Neural cell (in vitro differentiated cells): ENCODE measurements around the gene PTPN22. TPM values are rescaled to one million over a fixed set of nuclear protein-coding genes. Genes with fewer than 3 reads are reported as not detected.

Source experiments
- H2AFZ ChIP-seq: fragments of 200-600, 300-800 bp; sonication (generic), shearing (Covaris generic); 2 replicates; pipeline ENCODE4 v1.6.0; 2014; ENCODE audit warnings: low read depth, mild to moderate bottlenecking, antibody characterized with exemption, low read length, moderate library complexity
- H3F3A ChIP-seq: fragments of 200-600 bp; shearing (Covaris generic); 2 replicates; pipeline ENCODE4 v1.6.1; 2016; ENCODE audit warnings: mild to moderate bottlenecking, moderate library complexity, mixed read lengths, antibody characterized with exemption, low read length; ENCODE audit not compliant: insufficient read depth, poor library complexity, severe bottlenecking
- H3K27ac ChIP-seq: fragments of 200-600, 300-800 bp; sonication (generic), shearing (Covaris generic); 2 replicates; pipeline ENCODE4 v1.5.1; 2014; ENCODE audit warnings: mild to moderate bottlenecking, low read length, moderate library complexity
- H3K27me3 ChIP-seq: fragments of 300-800, 200-600 bp; sonication (generic), shearing (Covaris generic); 2 replicates; pipeline ENCODE4 v1.6.0; 2014; ENCODE audit warnings: mild to moderate bottlenecking, low read depth, low read length, moderate library complexity; ENCODE audit not compliant: insufficient read depth
- H3K36me3 ChIP-seq: fragments of 300-800, 200-600 bp; sonication (generic), shearing (Covaris generic); 2 replicates; pipeline ENCODE4 v1.5.1; 2014; ENCODE audit warnings: mild to moderate bottlenecking, antibody characterized with exemption, low read length, moderate library complexity; ENCODE audit not compliant: insufficient read depth
- H3K4me2 ChIP-seq: fragments of 300-800, 200-600 bp; sonication (generic), shearing (Covaris generic); 2 replicates; pipeline ENCODE4 v1.6.0; 2014; ENCODE audit warnings: mild to moderate bottlenecking, low read length
- H3K4me3 ChIP-seq: fragments of 300-800, 200-600 bp; sonication (generic), shearing (Covaris generic); 2 replicates; pipeline ENCODE4 v1.5.1; 2014; ENCODE audit warnings: mild to moderate bottlenecking, low read length, moderate library complexity
- H3K79me2 ChIP-seq: fragments of 200-600 bp; shearing (Covaris generic); replicated peaks from 2 replicates; pipeline ENCODE4 v1.6.0; 2014; ENCODE audit warnings: mild to moderate bottlenecking, low read length, moderate library complexity; ENCODE audit not compliant: insufficient read depth
- H3K9ac ChIP-seq: fragments of 300-800, 200-600 bp; sonication (generic), shearing (Covaris generic); 2 replicates; pipeline ENCODE4 v1.6.1; 2016; ENCODE audit warnings: mild to moderate bottlenecking, low read length, mixed read lengths
- H3K9me2 ChIP-seq: fragments of 200-600 bp; shearing (Covaris generic); 2 replicates; pipeline ENCODE4 v1.6.1; 2016; ENCODE audit warnings: mild to moderate bottlenecking, low read length, mixed read lengths; ENCODE audit not compliant: insufficient read depth
- H3K9me3 ChIP-seq: fragments of 200-600, 300-800 bp; sonication (generic), shearing (Covaris generic); 2 replicates; pipeline ENCODE4 v1.6.1; 2016; ENCODE audit warnings: mild to moderate bottlenecking, mixed run types, low read length, moderate library complexity, mixed read lengths
- H4K20me1 ChIP-seq: fragments of 200-600 bp; shearing (Covaris generic); 2 replicates; pipeline ENCODE4 v1.6.1; 2016; ENCODE audit warnings: mild to moderate bottlenecking, mixed run types; ENCODE audit not compliant: insufficient read depth
- EP300 ChIP-seq: fragments of 450-650 bp; conservative IDR thresholded peaks from 2 replicates; pipeline ENCODE4 v1.6.1; 2014; ENCODE audit warnings: antibody characterized with exemption, mild to moderate bottlenecking, moderate library complexity; ENCODE audit not compliant: poor library complexity, severe bottlenecking
- EZH2 ChIP-seq: fragments of 200-600, 300-800 bp; shearing (Covaris generic), sonication (generic); IDR thresholded peaks from 2 replicates; pipeline ENCODE4 v1.6.1; 2014; ENCODE audit warnings: antibody characterized with exemption, low read length, borderline replicate concordance, mild to moderate bottlenecking; ENCODE audit not compliant: insufficient read depth, poor library complexity, severe bottlenecking
- MXI1 ChIP-seq: fragments of 450-650 bp; conservative IDR thresholded peaks from 2 replicates; pipeline ENCODE4 v1.6.1; 2014; ENCODE audit warnings: antibody characterized with exemption, mild to moderate bottlenecking; ENCODE audit not compliant: poor library complexity, severe bottlenecking
- POLR2AphosphoS5 ChIP-seq: IDR thresholded peaks from 2 replicates; pipeline ENCODE4 v1.6.1; 2012
- RAD21 ChIP-seq: fragments of 450-650 bp; conservative IDR thresholded peaks from 2 replicates; pipeline ENCODE4 v1.6.1; 2014; ENCODE audit warnings: antibody characterized with exemption, mild to moderate bottlenecking, moderate library complexity
- SMC3 ChIP-seq: fragments of 450-650 bp; conservative IDR thresholded peaks from 2 replicates; pipeline ENCODE4 v1.6.1; 2014; ENCODE audit warnings: antibody characterized with exemption, mild to moderate bottlenecking, moderate library complexity; ENCODE audit not compliant: poor library complexity
- TAF1 ChIP-seq: IDR thresholded peaks from 2 replicates; pipeline ENCODE4 v1.6.1; 2012; ENCODE audit warnings: low read depth
- polyA plus RNA-seq: library from polyadenylated mRNA; depleted of rRNA; stranded (reverse); fragments of >200 nt; gene quantifications from 2 replicates; pipeline ENCODE4 v1.2.3, GENCODE V29; 2014
- TF ChIP-seq, protein P1 (sequence below): fragments of 450-650 bp; IDR thresholded peaks from 2 replicates; pipeline ENCODE4 v1.5.1; 2014; ENCODE audit warnings: antibody characterized with exemption, mild to moderate bottlenecking, moderate library complexity; ENCODE audit not compliant: poor library complexity, severe bottlenecking
- TF ChIP-seq, protein P2 (sequence below): IDR thresholded peaks from 2 replicates; pipeline ENCODE4 v1.6.1; 2012; ENCODE audit warnings: borderline replicate concordance

The PTPN22 gene
- polyA plus RNA-seq, 1 donor from 2014 or later, result 0.92 TPM

DNA sequence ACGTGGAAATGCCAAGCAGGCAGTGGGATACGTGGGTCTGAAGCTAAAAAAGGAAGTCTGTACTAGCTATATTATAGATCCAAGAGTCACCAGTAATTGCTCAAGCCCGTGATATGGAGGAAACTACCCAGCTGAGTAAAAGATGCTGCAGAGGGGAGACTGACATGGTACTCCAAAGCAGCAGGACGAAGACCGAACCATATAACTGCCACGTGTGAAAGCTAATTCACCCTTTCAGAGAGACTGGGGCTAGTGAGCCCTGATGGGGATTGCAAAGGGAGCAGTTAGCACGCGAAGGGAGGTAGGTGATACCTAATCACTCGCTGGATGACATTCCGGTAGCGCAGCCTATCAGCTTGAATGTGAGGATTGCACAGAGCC, 32.8 kb upstream of the PTPN22 start:
- no peaks in the 10 kb centered on the region for H3K36me3 ChIP-seq
- peaks cover 13% of the 10 kb centered on the region for H3K79me2 ChIP-seq
- peak overlapping the region; percentile 90 for H3K9ac ChIP-seq
- H3K27me3 ChIP-seq, result no peaks in the 10 kb centered on the region
- H3F3A ChIP-seq, result peaks cover 6% of the 10 kb centered on the region
- peak overlapping the region; percentile 94 for H3K27ac ChIP-seq
- peak overlapping the region; percentile 22 for H2AFZ ChIP-seq
- H3K4me2 ChIP-seq, result peak overlapping the region; percentile 84
- peak overlapping the region; percentile 93 for H3K4me3 ChIP-seq
- H3K9me3 ChIP-seq, result no peaks in the 10 kb centered on the region
- no peak for TF ChIP-seq EP300
- no peak for TF ChIP-seq EZH2
- no peak for TF ChIP-seq SMC3
- TF ChIP-seq, protein P1, sequence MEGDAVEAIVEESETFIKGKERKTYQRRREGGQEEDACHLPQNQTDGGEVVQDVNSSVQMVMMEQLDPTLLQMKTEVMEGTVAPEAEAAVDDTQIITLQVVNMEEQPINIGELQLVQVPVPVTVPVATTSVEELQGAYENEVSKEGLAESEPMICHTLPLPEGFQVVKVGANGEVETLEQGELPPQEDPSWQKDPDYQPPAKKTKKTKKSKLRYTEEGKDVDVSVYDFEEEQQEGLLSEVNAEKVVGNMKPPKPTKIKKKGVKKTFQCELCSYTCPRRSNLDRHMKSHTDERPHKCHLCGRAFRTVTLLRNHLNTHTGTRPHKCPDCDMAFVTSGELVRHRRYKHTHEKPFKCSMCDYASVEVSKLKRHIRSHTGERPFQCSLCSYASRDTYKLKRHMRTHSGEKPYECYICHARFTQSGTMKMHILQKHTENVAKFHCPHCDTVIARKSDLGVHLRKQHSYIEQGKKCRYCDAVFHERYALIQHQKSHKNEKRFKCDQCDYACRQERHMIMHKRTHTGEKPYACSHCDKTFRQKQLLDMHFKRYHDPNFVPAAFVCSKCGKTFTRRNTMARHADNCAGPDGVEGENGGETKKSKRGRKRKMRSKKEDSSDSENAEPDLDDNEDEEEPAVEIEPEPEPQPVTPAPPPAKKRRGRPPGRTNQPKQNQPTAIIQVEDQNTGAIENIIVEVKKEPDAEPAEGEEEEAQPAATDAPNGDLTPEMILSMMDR, result no peak
- H4K20me1 ChIP-seq, result no peaks in the 10 kb centered on the region
- no peaks in the 10 kb centered on the region for H3K9me2 ChIP-seq

DNA sequence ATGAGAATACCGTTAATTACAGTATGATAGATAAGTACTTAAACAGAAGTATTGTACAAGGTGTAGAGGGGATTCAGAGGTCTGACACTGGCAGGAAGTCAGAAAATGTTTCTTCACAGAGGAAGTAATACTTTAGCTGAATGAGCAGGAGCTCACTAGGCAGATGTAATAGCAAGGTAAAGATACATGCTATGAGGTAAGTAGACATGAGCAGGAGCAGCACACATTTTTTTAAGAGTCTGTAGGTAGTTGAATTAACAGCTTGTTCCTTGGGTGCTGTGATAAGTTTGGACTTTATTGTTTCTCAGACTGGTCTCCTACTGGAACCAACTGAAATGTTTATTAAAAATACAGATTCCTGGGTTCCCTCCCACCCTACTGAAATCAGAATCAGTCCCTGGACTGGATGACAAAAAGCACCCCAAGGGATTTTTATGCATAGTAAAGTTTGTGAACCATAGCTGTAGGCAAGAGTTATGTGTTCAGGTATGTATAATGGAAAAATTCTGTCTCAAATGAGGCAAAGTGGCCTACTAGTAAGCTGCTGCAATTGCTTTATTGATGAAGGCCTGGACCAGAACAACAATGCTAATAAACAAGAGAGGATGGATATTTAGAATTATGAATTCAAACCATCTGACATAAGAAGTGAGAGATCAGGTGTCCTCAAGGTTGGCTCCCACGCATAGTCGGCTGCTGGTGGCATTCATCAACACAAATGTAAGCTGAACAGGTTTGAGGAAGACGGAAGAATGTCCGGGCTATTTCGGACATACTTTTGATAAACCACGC, 32.2 kb upstream of the PTPN22 start:
- peaks cover 6% of the 10 kb centered on the region for H3F3A ChIP-seq
- peak overlapping the region; percentile 84 for H3K4me2 ChIP-seq
- no peaks in the 10 kb centered on the region for H3K27me3 ChIP-seq
- H3K9ac ChIP-seq, result peak overlapping the region; percentile 90
- peak overlapping the region; percentile 94 for H3K27ac ChIP-seq
- no peak for TF ChIP-seq RAD21
- TF ChIP-seq SMC3, result no peak
- TF ChIP-seq EP300, result no peak
- no peak for TF ChIP-seq TAF1
- no peaks in the 10 kb centered on the region for H4K20me1 ChIP-seq
- no peaks in the 10 kb centered on the region for H3K36me3 ChIP-seq
- no peaks in the 10 kb centered on the region for H3K9me2 ChIP-seq
- H3K79me2 ChIP-seq, result peaks cover 13% of the 10 kb centered on the region
- H3K4me3 ChIP-seq, result peak overlapping the region; percentile 93
- no peaks in the 10 kb centered on the region for H3K9me3 ChIP-seq
- no peak overlapping the region for H2AFZ ChIP-seq

DNA sequence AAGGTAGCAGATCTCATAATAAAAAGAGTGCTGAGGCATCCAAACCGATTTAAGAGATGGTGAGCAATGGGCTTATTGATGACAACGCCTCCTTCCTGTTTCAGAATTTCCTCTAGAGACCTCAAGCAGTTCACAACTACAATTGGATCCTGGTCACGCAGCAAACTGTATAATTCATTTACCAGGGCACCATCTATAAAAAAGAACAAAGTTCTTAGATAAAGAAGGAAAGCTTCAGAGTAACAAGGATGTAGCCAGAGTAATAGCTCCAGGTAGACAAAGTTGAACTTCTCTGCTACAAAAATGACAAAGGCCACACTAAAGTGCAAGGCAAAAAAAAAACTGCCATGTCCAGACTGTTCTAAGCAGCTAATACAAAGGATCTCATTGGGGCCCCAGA, 29.7 kb upstream of the PTPN22 start:
- peaks cover 4% of the 10 kb centered on the region for H3K36me3 ChIP-seq
- H3K79me2 ChIP-seq, result peaks cover 13% of the 10 kb centered on the region
- no peak overlapping the region for H2AFZ ChIP-seq
- no peak overlapping the region for H3K27ac ChIP-seq
- H3K4me3 ChIP-seq, result no peak overlapping the region
- no peaks in the 10 kb centered on the region for H3K9me2 ChIP-seq
- TF ChIP-seq EP300 (no peak), RAD21 (no peak), POLR2AphosphoS5 (no peak), EZH2 (no peak), TAF1 (no peak), SMC3 (no peak), MXI1 (no peak)
- TF ChIP-seq, protein P1, result no peak
- TF ChIP-seq, protein P2, sequence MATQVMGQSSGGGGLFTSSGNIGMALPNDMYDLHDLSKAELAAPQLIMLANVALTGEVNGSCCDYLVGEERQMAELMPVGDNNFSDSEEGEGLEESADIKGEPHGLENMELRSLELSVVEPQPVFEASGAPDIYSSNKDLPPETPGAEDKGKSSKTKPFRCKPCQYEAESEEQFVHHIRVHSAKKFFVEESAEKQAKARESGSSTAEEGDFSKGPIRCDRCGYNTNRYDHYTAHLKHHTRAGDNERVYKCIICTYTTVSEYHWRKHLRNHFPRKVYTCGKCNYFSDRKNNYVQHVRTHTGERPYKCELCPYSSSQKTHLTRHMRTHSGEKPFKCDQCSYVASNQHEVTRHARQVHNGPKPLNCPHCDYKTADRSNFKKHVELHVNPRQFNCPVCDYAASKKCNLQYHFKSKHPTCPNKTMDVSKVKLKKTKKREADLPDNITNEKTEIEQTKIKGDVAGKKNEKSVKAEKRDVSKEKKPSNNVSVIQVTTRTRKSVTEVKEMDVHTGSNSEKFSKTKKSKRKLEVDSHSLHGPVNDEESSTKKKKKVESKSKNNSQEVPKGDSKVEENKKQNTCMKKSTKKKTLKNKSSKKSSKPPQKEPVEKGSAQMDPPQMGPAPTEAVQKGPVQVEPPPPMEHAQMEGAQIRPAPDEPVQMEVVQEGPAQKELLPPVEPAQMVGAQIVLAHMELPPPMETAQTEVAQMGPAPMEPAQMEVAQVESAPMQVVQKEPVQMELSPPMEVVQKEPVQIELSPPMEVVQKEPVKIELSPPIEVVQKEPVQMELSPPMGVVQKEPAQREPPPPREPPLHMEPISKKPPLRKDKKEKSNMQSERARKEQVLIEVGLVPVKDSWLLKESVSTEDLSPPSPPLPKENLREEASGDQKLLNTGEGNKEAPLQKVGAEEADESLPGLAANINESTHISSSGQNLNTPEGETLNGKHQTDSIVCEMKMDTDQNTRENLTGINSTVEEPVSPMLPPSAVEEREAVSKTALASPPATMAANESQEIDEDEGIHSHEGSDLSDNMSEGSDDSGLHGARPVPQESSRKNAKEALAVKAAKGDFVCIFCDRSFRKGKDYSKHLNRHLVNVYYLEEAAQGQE, result no peak
- H3F3A ChIP-seq, result peaks cover 6% of the 10 kb centered on the region
- no peaks in the 10 kb centered on the region for H3K9me3 ChIP-seq
- H4K20me1 ChIP-seq, result no peaks in the 10 kb centered on the region
- H3K4me2 ChIP-seq, result no peak overlapping the region
- H3K9ac ChIP-seq, result no peak overlapping the region
- no peaks in the 10 kb centered on the region for H3K27me3 ChIP-seq
